ENCODE measurements around the gene PGPEP1. TPM values are rescaled to one million over a fixed set of nuclear protein-coding genes. Genes with fewer than 3 reads are reported as not detected.

The PGPEP1 gene
- total and polyA plus RNA-seq, 2 donors (not counting 3 experiments of a cell fraction or from before 2014, with no cell fraction given) = 9.9 to 27.2 TPM

DNA sequence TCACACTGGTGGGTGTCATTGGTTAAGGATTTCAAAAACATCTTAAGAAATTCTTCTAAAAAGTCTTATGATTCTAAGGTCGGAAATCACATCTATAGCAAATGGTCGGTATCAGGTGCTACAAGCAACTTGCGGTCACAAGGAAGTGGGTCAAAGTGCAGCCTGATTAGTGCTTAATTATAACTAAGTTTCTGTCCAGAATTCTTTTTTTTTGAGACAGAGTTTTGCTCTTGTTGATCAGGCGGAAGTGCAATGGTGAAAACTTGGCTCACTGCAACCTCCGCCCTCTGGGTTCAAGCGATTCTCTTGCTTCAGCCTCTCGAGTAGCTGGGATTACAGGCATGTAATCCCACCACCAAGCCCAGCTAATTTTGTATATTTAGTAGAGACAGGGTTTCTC, 44.4 kb downstream of the PGPEP1 start:
- Histone ChIP-seq H3K4me1 (ENCODE audit: control insufficient read depth, extremely low read depth, insufficient read depth, low read length) (peaks cover 15% of the 10 kb centered on the region), H3K27ac (ENCODE audit: insufficient read depth, low read depth, low read length) (no peak overlapping the region), H3K9ac (replicated peaks; ENCODE audit: extremely low read depth, insufficient read depth, low read length) (no peak overlapping the region), H3K9me1 (replicated peaks; ENCODE audit: control insufficient read depth, extremely low read depth, insufficient read depth, low read length) (no peaks in the 10 kb centered on the region), H3K79me2 (ENCODE audit: control insufficient read depth, insufficient read depth, low read length) (peaks cover 26% of the 10 kb centered on the region), H4K20me1 (replicated peaks; ENCODE audit: control insufficient read depth, extremely low read depth, insufficient read depth, low read length) (no peaks in the 10 kb centered on the region), H3K27me3 (ENCODE audit: control insufficient read depth in 2 of 2, insufficient read depth in 2 of 2, low read length in 2 of 2) (no peaks in the 10 kb centered on the region), H3K4me2 (ENCODE audit: insufficient read depth, low read length) (no peak overlapping the region), H3K36me3 (ENCODE audit: control insufficient read depth in 2 of 2, extremely low read depth in 1 of 2, insufficient read depth in 2 of 2, low read length in 2 of 2) (peaks cover 0 to 9% of the 10 kb centered on the region in 2 experiments), H3K9me3 (replicated peaks; ENCODE audit: control insufficient read depth, insufficient read depth, low read length) (no peaks in the 10 kb centered on the region), H3K4me3 (replicated peaks in 1 of 3; ENCODE audit: insufficient read depth in 1 of 3, low read depth in 1 of 3, low read length in 3 of 3) (no peak overlapping the region), H2AFZ (ENCODE audit: low read depth, low read length) (no peak overlapping the region)
- intact Hi-C loops (cut with micrococcal nuclease) (no loop called here), dilution Hi-C loops (cut with MboI; ENCODE audit: extremely low pct_ligation_motif_present, low sequenced_read_pairs) (no loop called here)
- ChIA-PET CTCF (interaction anchor here (1.5 to 9.4 kb wide), 4 partner anchors 11 to 105 kb away, joined by 13 to 115 read pairs (median 36); no protein-coding TSS in a partner anchor), POLR2A (no interaction called here)
- no TSS peak for BruUV-seq (replicated peaks)
- DNase-seq (ENCODE audit: low read depth, low spot score) = no peak
- TF ChIP-seq FOS (IDR thresholded peaks at IDR 0.05; ENCODE audit: borderline replicate concordance, insufficient read depth, low read length) = no peak
- no peak for TF ChIP-seq JUN (IDR thresholded peaks at IDR 0.05; ENCODE audit: borderline replicate concordance, insufficient read depth, insufficient read length, low read depth)
- TF ChIP-seq POLR2A (IDR thresholded peaks at IDR 0.05; ENCODE audit: low read depth, low read length) = no peak
- no peak for TF ChIP-seq MAX (IDR thresholded peaks at IDR 0.05; ENCODE audit: insufficient read depth, insufficient read length)
- no peak for TF ChIP-seq POLR2AphosphoS5 (IDR thresholded peaks at IDR 0.05; ENCODE audit: insufficient read depth, low read depth, low read length)
- TF ChIP-seq EZH2 (IDR thresholded peaks at IDR 0.05; ENCODE audit: borderline replicate concordance, low read depth, low read length, severe bottlenecking) = no peak
- TF ChIP-seq GATA2 (IDR thresholded peaks at IDR 0.05; ENCODE audit: insufficient read depth, insufficient read length, low read depth, low read length) = no peak
- no peak for TF ChIP-seq MYC (IDR thresholded peaks at IDR 0.05; ENCODE audit: low read depth, low read length)
- TF ChIP-seq, protein P1, sequence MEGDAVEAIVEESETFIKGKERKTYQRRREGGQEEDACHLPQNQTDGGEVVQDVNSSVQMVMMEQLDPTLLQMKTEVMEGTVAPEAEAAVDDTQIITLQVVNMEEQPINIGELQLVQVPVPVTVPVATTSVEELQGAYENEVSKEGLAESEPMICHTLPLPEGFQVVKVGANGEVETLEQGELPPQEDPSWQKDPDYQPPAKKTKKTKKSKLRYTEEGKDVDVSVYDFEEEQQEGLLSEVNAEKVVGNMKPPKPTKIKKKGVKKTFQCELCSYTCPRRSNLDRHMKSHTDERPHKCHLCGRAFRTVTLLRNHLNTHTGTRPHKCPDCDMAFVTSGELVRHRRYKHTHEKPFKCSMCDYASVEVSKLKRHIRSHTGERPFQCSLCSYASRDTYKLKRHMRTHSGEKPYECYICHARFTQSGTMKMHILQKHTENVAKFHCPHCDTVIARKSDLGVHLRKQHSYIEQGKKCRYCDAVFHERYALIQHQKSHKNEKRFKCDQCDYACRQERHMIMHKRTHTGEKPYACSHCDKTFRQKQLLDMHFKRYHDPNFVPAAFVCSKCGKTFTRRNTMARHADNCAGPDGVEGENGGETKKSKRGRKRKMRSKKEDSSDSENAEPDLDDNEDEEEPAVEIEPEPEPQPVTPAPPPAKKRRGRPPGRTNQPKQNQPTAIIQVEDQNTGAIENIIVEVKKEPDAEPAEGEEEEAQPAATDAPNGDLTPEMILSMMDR (IDR thresholded peaks at IDR 0.05; ENCODE audit: extremely low read depth in 1 of 2, insufficient read depth in 1 of 2, low read depth in 1 of 2, low read length in 2 of 2) = no peak
- peak; percentile 12 for FAIRE-seq
